ENCODE measurements around the gene HMCN2.

HMCN2 gene

DNA sequence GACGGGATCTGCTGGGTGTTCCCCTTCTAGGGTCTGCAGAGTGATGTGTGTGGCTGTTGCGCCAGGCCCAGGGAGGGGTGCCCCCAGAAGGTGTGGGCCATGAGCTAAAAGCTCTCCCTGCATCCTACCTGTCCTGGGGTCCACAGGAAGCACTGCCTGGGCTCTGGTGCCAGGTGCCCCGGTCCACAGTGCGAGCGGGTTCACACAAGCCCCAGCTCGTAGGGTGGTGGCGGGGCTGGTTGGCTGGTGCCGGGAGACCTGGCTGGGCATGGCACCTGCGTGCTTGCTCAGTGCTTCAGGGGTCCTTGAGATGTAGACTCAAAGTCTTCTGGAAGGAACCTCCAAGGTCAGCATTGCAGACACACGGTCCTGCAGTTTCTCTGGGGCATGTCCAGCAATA, 204.7 kb downstream of the HMCN2 start:
- no peak overlapping the region for H3K4me2 ChIP-seq (ENCODE audit: low read length)
- H3K9ac ChIP-seq (ENCODE audit: low read depth, low read length) = no peak overlapping the region
- no peak overlapping the region for H3K4me3 ChIP-seq (ENCODE audit: low read length)
- no peaks in the 10 kb centered on the region for H3K9me3 ChIP-seq (replicated peaks; ENCODE audit: low read length)
- no peaks in the 10 kb centered on the region for H3K27me3 ChIP-seq (ENCODE audit: control insufficient read depth, insufficient read depth, low read length)
- H3K4me1 ChIP-seq (ENCODE audit: control insufficient read depth, insufficient read depth, low read length) = no peaks in the 10 kb centered on the region
- H3K36me3 ChIP-seq (ENCODE audit: insufficient read depth, low read length) = peaks cover 11% of the 10 kb centered on the region

DNA sequence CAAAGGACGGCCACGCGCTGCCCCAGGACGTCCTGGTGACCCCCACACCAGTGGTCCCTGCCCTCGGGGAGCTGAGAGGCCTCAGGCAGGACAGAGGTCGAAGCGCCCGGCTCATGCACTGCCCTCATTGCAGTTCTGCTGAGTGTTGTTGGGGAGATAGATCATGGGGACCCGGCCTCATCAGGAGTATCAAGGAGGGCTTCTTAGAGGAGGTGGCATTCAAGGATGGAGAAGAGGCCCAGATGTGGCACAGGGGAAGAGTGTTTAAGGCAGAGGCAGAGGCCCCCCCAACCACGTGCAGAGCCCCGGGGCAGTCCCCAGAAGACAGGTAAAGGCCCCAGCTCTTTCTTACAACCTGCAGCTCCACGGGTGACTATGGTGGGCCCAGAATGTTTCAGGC, 205.4 kb downstream of the HMCN2 start:
- H3K4me1 ChIP-seq (ENCODE audit: control insufficient read depth, insufficient read depth, low read length) = no peaks in the 10 kb centered on the region
- H3K9me3 ChIP-seq (replicated peaks; ENCODE audit: low read length) = no peaks in the 10 kb centered on the region
- H3K9ac ChIP-seq (ENCODE audit: low read depth, low read length) = no peak overlapping the region
- no peak overlapping the region for H3K4me3 ChIP-seq (ENCODE audit: low read length)
- no peaks in the 10 kb centered on the region for H3K27me3 ChIP-seq (ENCODE audit: control insufficient read depth, insufficient read depth, low read length)
- H3K36me3 ChIP-seq (ENCODE audit: insufficient read depth, low read length) = peaks cover 11% of the 10 kb centered on the region
- H3K4me2 ChIP-seq (ENCODE audit: low read length) = no peak overlapping the region

DNA sequence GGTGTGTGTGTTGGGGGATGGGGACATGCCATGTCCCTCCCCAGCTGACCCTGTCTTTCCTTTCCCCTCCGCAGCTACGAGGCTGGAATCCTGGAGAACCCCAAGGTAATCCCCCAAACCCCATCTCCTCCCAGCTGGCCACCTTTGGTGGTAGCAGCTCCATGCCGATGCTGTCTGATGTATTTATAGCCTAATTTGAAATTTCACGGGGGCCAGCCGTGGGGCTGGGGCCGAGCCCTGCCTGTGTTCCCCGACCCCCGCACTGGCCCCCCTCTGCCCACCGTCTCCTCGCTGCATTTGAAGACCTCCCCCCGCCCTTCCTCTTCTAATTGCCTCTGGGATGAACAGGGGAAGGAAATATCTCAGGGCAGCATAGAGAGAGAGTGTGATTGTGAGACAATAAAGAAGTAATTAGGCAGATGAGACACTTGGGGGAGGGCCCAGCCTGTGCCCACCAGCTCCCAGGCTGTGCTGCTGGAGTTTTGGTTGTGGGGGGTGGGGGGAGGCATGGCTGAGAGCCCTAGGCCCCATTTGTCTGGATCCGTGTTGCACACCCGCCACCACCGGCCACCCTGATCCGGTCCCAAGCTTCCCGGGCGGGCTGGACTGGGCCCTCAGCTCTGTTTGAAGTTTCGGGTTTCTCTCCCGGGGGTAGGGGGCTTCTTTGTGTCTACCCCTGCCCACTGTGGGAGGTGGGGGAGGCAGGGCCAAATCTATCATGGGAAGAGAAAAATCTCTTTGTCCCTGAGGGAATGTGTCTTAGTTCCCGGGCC, 206.0 kb downstream of the HMCN2 start:
- no peaks in the 10 kb centered on the region for H3K27me3 ChIP-seq (ENCODE audit: control insufficient read depth, insufficient read depth, low read length)
- H3K36me3 ChIP-seq (ENCODE audit: insufficient read depth, low read length) = peaks cover 11% of the 10 kb centered on the region
- H3K4me2 ChIP-seq (ENCODE audit: low read length) = no peak overlapping the region
- H3K9ac ChIP-seq (ENCODE audit: low read depth, low read length) = no peak overlapping the region
- no peak overlapping the region for H3K4me3 ChIP-seq (ENCODE audit: low read length)
- H3K9me3 ChIP-seq (replicated peaks; ENCODE audit: low read length) = no peaks in the 10 kb centered on the region
- no peaks in the 10 kb centered on the region for H3K4me1 ChIP-seq (ENCODE audit: control insufficient read depth, insufficient read depth, low read length)

DNA sequence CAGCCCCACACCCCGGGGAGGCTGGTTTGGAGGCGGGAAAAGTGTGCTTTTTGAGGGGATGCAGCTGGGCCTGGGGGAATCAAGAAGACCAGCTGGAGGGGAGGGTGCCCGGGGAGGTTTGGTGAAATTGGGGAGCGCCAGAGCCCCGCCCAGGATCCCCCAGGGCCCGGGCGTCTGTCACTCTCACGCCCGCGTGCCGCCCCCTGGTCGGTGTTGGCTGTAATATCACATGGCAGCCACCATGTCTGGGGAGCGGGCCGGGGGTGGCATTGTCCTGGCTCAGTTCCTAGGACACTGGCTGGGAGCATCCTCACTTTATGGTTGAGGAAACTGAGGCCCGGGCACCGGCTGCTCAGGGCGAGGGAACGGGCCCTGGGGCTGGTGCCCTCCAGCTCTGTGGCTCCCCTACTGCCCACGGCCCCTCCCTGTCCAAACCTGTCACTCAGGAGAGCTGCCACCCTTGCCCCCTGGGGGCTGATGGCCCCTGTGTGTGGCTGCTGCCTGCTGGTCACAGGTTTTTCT, 206.7 kb downstream of the HMCN2 start:
- no peak overlapping the region for H3K4me3 ChIP-seq (ENCODE audit: low read length)
- H3K4me2 ChIP-seq (ENCODE audit: low read length) = no peak overlapping the region
- H3K4me1 ChIP-seq (ENCODE audit: control insufficient read depth, insufficient read depth, low read length) = no peaks in the 10 kb centered on the region
- no peaks in the 10 kb centered on the region for H3K9me3 ChIP-seq (replicated peaks; ENCODE audit: low read length)
- H3K36me3 ChIP-seq (ENCODE audit: insufficient read depth, low read length) = peaks cover 14% of the 10 kb centered on the region
- H3K9ac ChIP-seq (ENCODE audit: low read depth, low read length) = no peak overlapping the region
- no peaks in the 10 kb centered on the region for H3K27me3 ChIP-seq (ENCODE audit: control insufficient read depth, insufficient read depth, low read length)

DNA sequence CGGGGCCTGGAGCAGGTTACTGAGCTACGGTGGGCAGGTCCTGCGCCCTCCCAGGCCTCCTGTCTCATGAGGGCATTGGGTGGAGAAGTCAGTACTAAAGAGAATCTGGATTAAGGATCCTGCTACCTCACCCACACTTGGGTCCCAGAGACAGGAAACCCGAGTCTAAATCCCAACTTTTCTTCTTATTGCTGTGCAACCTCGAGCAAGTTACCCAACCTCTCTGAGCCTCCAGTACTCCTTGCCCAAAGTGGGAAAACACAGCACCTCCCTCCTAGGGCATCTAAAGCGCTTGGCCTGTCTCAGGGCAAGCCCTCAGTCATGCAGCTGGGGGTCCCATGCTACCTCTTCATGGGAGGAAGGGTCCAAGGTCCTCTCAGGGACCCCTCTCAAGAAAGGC, 207.4 kb downstream of the HMCN2 start:
- Histone ChIP-seq H3K4me2 (ENCODE audit: low read length) (no peak overlapping the region), H3K4me1 (ENCODE audit: control insufficient read depth, insufficient read depth, low read length) (no peaks in the 10 kb centered on the region), H3K36me3 (ENCODE audit: insufficient read depth, low read length) (peaks cover 14% of the 10 kb centered on the region), H3K9me3 (replicated peaks; ENCODE audit: low read length) (no peaks in the 10 kb centered on the region), H3K9ac (ENCODE audit: low read depth, low read length) (no peak overlapping the region), H3K4me3 (ENCODE audit: low read length) (no peak overlapping the region), H3K27me3 (ENCODE audit: control insufficient read depth, insufficient read depth, low read length) (no peaks in the 10 kb centered on the region)

DNA sequence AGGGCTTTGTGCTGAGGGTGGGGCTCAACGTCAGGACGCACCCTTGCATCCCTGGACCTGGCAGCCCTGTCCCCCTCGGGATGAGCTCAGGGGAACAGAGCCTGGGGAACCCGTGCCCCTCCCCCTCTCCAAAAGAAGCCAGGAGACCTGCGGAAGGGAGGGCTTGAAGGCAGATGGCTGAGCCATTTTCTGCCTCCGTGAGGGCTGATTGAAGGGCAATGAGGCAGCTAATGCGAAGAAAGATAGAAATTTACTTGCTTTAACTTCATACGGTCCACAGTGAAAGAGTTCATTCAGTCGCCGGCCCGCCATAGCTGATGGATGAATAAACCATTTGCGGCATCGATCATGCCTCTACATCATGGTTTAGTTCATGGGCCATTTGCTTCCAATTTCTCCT, 208.0 kb downstream of the HMCN2 start:
- Histone ChIP-seq H3K27me3 (ENCODE audit: control insufficient read depth, insufficient read depth, low read length) (no peaks in the 10 kb centered on the region), H3K4me1 (ENCODE audit: control insufficient read depth, insufficient read depth, low read length) (no peaks in the 10 kb centered on the region), H3K4me2 (ENCODE audit: low read length) (no peak overlapping the region), H3K36me3 (ENCODE audit: insufficient read depth, low read length) (peaks cover 14% of the 10 kb centered on the region), H3K9me3 (replicated peaks; ENCODE audit: low read length) (no peaks in the 10 kb centered on the region), H3K9ac (ENCODE audit: low read depth, low read length) (no peak overlapping the region), H3K4me3 (ENCODE audit: low read length) (no peak overlapping the region)

DNA sequence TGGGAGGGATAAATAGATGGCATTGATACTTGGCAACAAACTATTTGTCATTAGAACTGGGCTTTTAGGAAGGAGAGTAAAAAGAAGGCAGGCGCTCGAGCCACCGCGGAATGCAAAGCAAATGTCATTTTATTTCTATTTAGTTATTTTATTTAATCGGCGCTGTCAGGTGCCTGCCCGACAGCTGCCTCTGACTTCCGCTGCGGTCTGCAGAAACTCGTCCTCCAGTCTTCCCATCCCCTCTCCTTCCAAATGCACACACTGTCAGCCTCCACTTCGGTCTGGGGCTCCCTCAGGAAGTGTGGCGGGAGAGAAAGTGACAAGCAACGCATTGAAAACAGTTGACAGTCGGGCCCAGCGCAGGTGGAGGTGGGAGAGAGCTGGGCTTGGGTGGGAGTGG, 208.5 kb downstream of the HMCN2 start:
- Histone ChIP-seq H3K9ac (ENCODE audit: low read depth, low read length) (no peak overlapping the region), H3K27me3 (ENCODE audit: control insufficient read depth, insufficient read depth, low read length) (no peaks in the 10 kb centered on the region), H3K4me3 (ENCODE audit: low read length) (no peak overlapping the region), H3K9me3 (replicated peaks; ENCODE audit: low read length) (no peaks in the 10 kb centered on the region), H3K4me1 (ENCODE audit: control insufficient read depth, insufficient read depth, low read length) (no peaks in the 10 kb centered on the region), H3K4me2 (ENCODE audit: low read length) (no peak overlapping the region), H3K36me3 (ENCODE audit: insufficient read depth, low read length) (peaks cover 14% of the 10 kb centered on the region)

DNA sequence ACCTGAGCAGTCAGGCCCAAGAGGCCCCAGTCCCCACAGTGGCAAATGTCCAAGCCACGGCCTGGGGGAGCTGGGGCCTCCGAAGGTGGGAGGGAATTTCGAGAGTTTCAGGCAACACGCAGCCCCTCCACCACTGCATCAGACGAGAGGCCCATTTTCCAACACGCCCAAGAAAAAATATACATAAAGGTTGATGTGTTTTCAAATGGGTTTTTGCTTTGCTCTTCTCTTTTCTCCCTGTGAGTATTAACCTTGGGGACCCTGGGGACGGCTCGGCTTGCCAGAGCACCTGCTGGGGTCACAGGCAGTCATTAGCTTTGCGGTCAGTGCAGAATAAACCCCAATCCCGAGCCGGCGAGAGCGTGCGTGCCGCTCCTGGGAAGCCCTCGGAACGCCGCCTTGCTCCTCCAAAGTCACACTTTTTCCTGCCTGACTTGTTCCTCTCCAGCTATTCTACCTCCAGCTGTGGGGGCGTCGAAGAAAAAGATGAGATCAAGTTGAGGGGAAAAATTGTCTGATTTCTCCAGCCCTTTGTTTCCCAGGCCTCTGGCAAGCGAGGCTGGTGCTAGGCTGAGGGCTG, 210.7 kb downstream of the HMCN2 start:
- H3K27me3 ChIP-seq (ENCODE audit: control insufficient read depth, insufficient read depth, low read length) = no peaks in the 10 kb centered on the region
- no peaks in the 10 kb centered on the region for H3K9me3 ChIP-seq (replicated peaks; ENCODE audit: low read length)
- H3K4me1 ChIP-seq (ENCODE audit: control insufficient read depth, insufficient read depth, low read length) = peaks cover 4% of the 10 kb centered on the region
- no peak overlapping the region for H3K4me2 ChIP-seq (ENCODE audit: low read length)
- H3K9ac ChIP-seq (ENCODE audit: low read depth, low read length) = no peak overlapping the region
- no peak overlapping the region for H3K4me3 ChIP-seq (ENCODE audit: low read length)
- H3K36me3 ChIP-seq (ENCODE audit: insufficient read depth, low read length) = peaks cover 8% of the 10 kb centered on the region

DNA sequence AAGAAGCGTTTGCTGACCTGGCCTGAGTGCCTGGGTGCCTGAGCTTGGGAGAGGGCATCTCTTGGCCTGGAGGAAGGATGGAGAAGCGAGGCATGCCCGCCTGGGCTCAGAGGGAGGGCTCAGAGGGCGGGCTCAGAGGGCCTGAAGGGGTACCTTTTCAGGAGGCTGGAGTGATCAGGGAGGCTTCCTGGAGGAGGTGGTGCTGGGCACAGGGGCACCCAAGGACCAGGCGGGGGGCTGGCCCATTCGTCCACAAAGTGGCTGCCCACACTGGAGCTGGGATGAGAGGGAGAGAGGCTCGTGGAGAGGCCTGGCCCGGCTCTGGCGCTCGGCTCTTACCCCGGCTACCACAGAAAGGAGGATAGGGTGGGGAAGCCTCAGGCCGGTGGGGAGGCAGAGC, 212.0 kb downstream of the HMCN2 start:
- H3K4me1 ChIP-seq (ENCODE audit: control insufficient read depth, insufficient read depth, low read length) = peaks cover 4% of the 10 kb centered on the region
- H3K9ac ChIP-seq (ENCODE audit: low read depth, low read length) = no peak overlapping the region
- H3K27me3 ChIP-seq (ENCODE audit: control insufficient read depth, insufficient read depth, low read length) = no peaks in the 10 kb centered on the region
- no peaks in the 10 kb centered on the region for H3K9me3 ChIP-seq (replicated peaks; ENCODE audit: low read length)
- no peak overlapping the region for H3K4me2 ChIP-seq (ENCODE audit: low read length)
- no peak overlapping the region for H3K4me3 ChIP-seq (ENCODE audit: low read length)
- peaks cover 6% of the 10 kb centered on the region for H3K36me3 ChIP-seq (ENCODE audit: insufficient read depth, low read length)

DNA sequence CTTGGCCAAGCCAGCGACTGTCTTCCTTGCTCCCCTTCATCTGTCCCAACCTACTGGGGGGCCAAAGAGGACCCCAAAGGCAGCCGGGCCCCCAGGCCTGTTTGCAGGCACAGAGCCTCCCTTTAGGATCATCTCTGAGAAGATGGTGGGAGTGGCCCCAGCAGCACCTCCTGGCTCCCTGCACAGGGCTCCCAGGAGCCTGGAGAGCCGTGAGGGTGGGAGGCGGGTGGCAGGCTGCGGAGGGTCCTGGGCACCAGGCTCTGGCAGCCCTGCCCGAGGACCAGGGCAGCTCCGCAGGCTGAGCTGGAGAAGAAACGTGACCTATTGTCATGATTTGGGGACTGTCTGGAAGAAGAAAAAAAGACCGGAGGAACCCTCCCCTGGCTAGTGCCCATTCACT, 212.6 kb downstream of the HMCN2 start:
- H3K27me3 ChIP-seq (ENCODE audit: control insufficient read depth, insufficient read depth, low read length) = no peaks in the 10 kb centered on the region
- peaks cover 6% of the 10 kb centered on the region for H3K36me3 ChIP-seq (ENCODE audit: insufficient read depth, low read length)
- no peak overlapping the region for H3K9ac ChIP-seq (ENCODE audit: low read depth, low read length)
- no peak overlapping the region for H3K4me3 ChIP-seq (ENCODE audit: low read length)
- no peaks in the 10 kb centered on the region for H3K9me3 ChIP-seq (replicated peaks; ENCODE audit: low read length)
- peaks cover 4% of the 10 kb centered on the region for H3K4me1 ChIP-seq (ENCODE audit: control insufficient read depth, insufficient read depth, low read length)
- H3K4me2 ChIP-seq (ENCODE audit: low read length) = no peak overlapping the region

DNA sequence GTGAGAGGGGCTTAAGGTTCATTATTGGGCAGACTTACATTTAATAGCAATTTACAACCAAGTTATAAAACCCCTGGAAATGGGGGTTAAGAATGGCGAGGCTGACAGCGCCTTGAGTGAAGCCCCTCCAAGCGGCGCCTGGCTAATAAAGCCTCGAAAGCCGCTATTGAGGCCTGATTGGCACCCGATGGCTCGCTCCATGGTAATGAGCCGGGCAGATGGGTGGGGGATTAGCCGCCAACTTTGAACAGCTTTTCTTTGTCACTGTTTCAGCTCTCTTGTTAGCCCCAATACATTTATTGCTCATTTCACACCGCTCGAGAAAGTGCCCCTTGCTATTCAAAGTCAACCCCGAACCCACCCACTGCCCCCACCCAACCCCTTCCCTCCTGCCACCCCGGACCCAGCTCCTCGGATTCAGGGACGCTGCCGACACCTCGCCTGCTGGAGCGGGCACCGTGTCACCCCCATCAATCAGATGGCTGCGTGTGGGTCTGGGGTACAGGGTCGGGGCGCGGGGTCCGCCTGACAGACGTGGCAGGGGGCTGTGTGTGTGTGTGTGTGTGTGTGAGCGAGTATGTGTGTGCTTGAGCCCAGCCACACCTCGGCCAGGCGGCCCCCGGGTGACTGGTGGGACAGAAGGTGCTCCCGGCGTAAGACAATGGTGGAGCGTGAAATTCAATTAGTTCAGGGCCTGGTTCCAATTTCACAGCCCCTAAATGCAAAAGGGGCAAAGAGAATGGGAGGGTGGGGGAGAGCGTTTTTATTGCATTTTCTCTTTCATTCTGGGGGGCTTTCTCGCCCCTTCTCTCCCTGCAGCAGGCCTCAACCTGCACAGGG, 213.4 kb downstream of the HMCN2 start:
- Histone ChIP-seq H3K4me2 (ENCODE audit: low read length) (no peak overlapping the region), H3K36me3 (ENCODE audit: insufficient read depth, low read length) (peaks cover 6% of the 10 kb centered on the region), H3K4me3 (ENCODE audit: low read length) (no peak overlapping the region), H3K4me1 (ENCODE audit: control insufficient read depth, insufficient read depth, low read length) (peaks cover 4% of the 10 kb centered on the region), H3K27me3 (ENCODE audit: control insufficient read depth, insufficient read depth, low read length) (no peaks in the 10 kb centered on the region), H3K9ac (ENCODE audit: low read depth, low read length) (no peak overlapping the region), H3K9me3 (replicated peaks; ENCODE audit: low read length) (no peaks in the 10 kb centered on the region)
